ENCODE data around the gene PCDHB12.

GRCh38 chr5:141234109-141234667 is 25.7 kb downstream of the PCDHB12 start:
- TF ChIP-seq CTCF (IDR thresholded peaks at IDR 0.05), result peak in 1 of 6 experiments; percentile 5
- TF ChIP-seq POLR2A (IDR thresholded peaks at IDR 0.05), result no peak

Measured in Peyer's patch (tissue), 4 donors.